Mucosa of descending colon (tissue), 3 donors: ENCODE results near the gene NEUROD4. TPM values are rescaled to one million over a fixed set of nuclear protein-coding genes. Genes with fewer than 3 reads are reported as not detected.

Experiments
- ATAC-seq: fragments of 200-7000 bp; cut with Tn5 transposase; one replicate; pipeline ENCODE4 v1.9.1; 2020; ENCODE audit warnings: mild to moderate bottlenecking, moderate library complexity
- DNase-seq, 3 donors: peaks; one replicate each; pipeline ENCODE4 v3.0.0-alpha.2; 2020
- H3K36me3 ChIP-seq: fragments of 200-600 bp; one replicate; pipeline ENCODE4 v1.8.0; 2021; ENCODE audit warnings: low read depth, mild to moderate bottlenecking
- H3K4me1 ChIP-seq: fragments of 200-600 bp; one replicate; pipeline ENCODE4 v1.8.0; 2021; ENCODE audit warnings: low read depth, mild to moderate bottlenecking
- H3K4me3 ChIP-seq: fragments of 200-600 bp; one replicate; pipeline ENCODE4 v1.8.0; 2021; ENCODE audit warnings: mild to moderate bottlenecking
- H3K9me3 ChIP-seq: fragments of 200-600 bp; one replicate; pipeline ENCODE4 v1.8.0; 2021; ENCODE audit warnings: mild to moderate bottlenecking
- CTCF ChIP-seq: fragments of 200-600 bp; IDR thresholded peaks from one replicate; pipeline ENCODE4 v1.8.0; 2022; ENCODE audit warnings: antibody characterized with exemption, mild to moderate bottlenecking
- intact Hi-C, 2 donors: fragments of 100-400 bp; cut with DNase I in 1 of 2; cut with micrococcal nuclease in 1 of 2; formaldehyde crosslinking; loops; one replicate each; pipeline versions ENCODE4 v1.11.0 to v1.11.1; 2022; cut with DNase I, micrococcal nuclease
- total RNA-seq, 3 donors: library from RNA; stranded (reverse); fragmentation: NEBNext Ultra II Directional in 2 of 3; extraction: Animal tissue kit (Norgen Biotek cat#: 25700) in 2 of 3; gene quantifications; one replicate each; pipeline versions ENCODE4 v1.2.1 to v1.2.4, GENCODE V29; 2021 to 2023
- donor health status: DM: no; HTN: no; CAD: no; lungs with moderate emphysema.
- donor health status: DM: no; HTN: no; CAD: no.
- donor health status: DM: no; HTN: yes; CAD: no.

Gene NEUROD4
- total RNA-seq, 3 donors from 2014 or later: not detected

- Histone ChIP-seq H3K4me1 (no peaks in the 10 kb centered on the region), H3K36me3 (no peaks in the 10 kb centered on the region), H3K4me3 (no peak overlapping the region), H3K9me3 (no peaks in the 10 kb centered on the region)
- no peak for ATAC-seq
- intact Hi-C loops: no loop called here
- TF ChIP-seq CTCF: no peak
- no peak for DNase-seq
Measured at GRCh38 chr12:55039395-55040354, 19.9 kb downstream of the NEUROD4 start.

GRCh38 chr12:55041345-55042055 lies 21.7 kb downstream of the NEUROD4 start:
- no peaks in the 10 kb centered on the region for H3K9me3 ChIP-seq
- no peaks in the 10 kb centered on the region for H3K36me3 ChIP-seq
- no peak for TF ChIP-seq CTCF
- H3K4me1 ChIP-seq: no peaks in the 10 kb centered on the region
- no peak overlapping the region for H3K4me3 ChIP-seq
- DNase-seq: no peak
- intact Hi-C loops: no loop called here
- no peak for ATAC-seq

- TF ChIP-seq CTCF: no peak
- intact Hi-C loops: no loop called here
- H3K4me1 ChIP-seq: no peaks in the 10 kb centered on the region
- DNase-seq (peak in 1 of 3 donors; percentile 25), ATAC-seq (peak; percentile 8)
- H3K9me3 ChIP-seq: no peaks in the 10 kb centered on the region
- no peak overlapping the region for H3K4me3 ChIP-seq
- H3K36me3 ChIP-seq: no peaks in the 10 kb centered on the region
Measured at GRCh38 chr12:55043542-55043941, 23.8 kb downstream of the NEUROD4 start.

DNA sequence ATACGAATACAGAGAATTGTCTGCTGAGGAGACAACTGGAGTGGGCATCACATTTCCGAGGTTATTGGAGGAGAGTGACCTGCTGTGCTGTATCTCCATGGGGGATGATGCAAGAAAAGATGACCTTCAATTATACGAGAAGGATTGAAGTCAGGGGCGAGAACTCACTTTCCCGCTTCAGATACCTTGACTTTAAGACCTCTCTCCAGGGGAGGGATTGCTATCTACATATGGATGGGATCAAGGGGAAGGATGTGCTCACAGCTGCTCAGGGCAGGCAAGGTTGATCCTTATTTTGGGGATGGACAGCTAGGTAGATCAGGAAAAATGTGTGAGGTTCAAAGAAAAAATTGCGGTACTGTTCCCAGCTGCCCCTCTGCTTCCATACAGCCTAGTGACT lies 24.4 kb downstream of the NEUROD4 start:
- intact Hi-C loops: no loop called here
- H3K4me1 ChIP-seq: no peaks in the 10 kb centered on the region
- no peak overlapping the region for H3K4me3 ChIP-seq
- H3K36me3 ChIP-seq: no peaks in the 10 kb centered on the region
- DNase-seq: no peak
- H3K9me3 ChIP-seq: no peaks in the 10 kb centered on the region
- no peak for TF ChIP-seq CTCF
- ATAC-seq: no peak

DNA sequence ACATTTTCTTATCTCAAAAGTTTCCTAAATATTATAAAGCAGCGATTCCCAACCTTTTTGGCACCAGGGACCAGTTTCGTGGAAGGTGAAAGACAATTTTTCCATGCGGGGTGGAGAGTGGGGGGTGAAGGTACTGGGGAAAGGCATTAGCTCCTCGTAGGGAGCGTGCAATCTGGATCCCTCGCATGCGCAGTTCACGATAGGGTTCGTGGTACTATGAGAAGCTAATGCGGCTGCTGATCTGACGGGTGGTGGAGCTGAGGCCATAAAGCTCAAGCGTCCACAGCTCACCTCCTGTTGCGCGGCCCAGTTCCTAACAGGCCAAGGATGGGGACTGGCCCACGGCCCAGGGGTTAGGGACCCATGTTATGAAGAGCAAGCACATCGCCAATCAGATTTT lies 29.9 kb downstream of the NEUROD4 start:
- no peak overlapping the region for H3K4me3 ChIP-seq
- DNase-seq (no peak), ATAC-seq (no peak)
- intact Hi-C loops: no loop called here
- no peaks in the 10 kb centered on the region for H3K36me3 ChIP-seq
- H3K4me1 ChIP-seq: no peaks in the 10 kb centered on the region
- H3K9me3 ChIP-seq: no peaks in the 10 kb centered on the region
- no peak for TF ChIP-seq CTCF
